Nucleus accumbens (tissue), 56 donors: ENCODE measurements around the gene DEFB131A.
"Not testable (repeated sequence)": the region's sequence is repeated elsewhere in the genome, so short reads cannot be mapped to it uniquely, and the experiment has no call there.

Experiments used
- DNase-seq, 56 donors: peaks; one replicate each; lab custom pipeline; 2025; lab: John Stamatoyannopoulos, UW

Gene DEFB131A

GRCh38 chr4:9444114-9444513, at the start of gene DEFB131A:
Gene DEFB131A (plus strand): TSS chr4:9444414. CDS start chr4:9444534, 120 bp downstream.
- not testable (repeated sequence) for DNase-seq

DNA sequence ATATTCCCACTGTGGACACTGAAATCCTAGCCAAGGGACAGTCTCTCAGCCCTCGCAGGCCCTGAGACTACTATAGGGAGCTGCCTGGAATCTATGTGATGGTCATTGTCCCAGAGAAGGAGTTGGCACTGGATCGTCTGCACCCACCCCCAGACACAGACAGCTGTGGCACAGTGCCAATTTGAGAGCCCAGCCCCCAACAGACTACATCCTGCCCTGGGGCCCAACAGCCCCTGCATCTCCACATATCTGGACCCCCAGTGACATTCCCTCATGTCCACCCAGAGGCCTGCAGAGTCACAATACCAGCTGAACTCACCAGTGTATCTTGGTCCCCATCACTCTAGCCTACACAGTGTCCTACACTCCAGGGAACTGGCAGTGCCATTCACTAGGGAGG, 38.4 kb upstream of the DEFB131A start:
- not testable (repeated sequence) for DNase-seq

- not testable (repeated sequence) for DNase-seq
Measured at GRCh38 chr4:9406491-9406890, 37.7 kb upstream of the DEFB131A start.

- no peak for DNase-seq
Measured at GRCh38 chr4:9409793-9410192, 34.4 kb upstream of the DEFB131A start.

- not testable (repeated sequence) for DNase-seq
Measured at GRCh38 chr4:9421884-9422455, 22.2 kb upstream of the DEFB131A start.

DNA sequence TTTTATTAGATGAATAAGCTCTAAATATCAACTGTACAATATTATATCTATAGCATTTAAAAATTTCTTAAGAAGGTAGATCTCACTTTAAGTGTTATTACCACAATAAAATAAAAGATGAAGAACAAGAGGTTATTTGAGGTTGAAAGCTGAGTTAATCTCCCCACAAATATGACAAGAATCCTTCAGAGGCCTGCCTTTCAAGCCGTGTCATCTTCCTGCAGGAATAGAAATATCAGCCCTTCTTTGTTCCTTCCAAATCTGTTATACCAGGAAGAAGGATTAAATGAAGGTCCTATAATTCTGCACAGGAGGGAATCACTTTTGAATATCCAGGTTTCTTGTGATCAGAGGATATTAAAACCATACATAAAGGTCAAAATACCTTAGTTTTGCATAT, 18.3 kb upstream of the DEFB131A start:
- DNase-seq: not testable (repeated sequence)

GRCh38 chr4:9430061-9430460, 14.2 kb upstream of the DEFB131A start:
- DNase-seq: not testable (repeated sequence)

DNA sequence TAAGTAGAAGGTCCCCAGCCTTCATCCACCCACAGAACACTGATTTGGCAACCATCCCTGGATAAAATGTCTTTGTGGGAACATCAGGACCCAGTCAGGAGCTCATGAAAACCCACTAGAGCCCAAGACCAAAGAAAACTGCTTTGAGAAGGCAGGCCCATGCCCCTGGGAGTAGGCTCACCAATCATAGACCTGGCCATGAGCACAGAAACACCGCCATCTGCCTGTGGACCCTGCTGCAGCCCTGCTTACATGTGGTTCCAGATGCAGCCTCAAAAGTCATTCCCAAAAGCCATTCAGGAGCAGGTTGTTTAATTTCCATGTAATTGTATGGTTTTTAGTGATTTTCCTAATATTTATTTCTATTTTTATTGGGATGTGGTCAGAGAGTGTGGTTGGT, 10.9 kb upstream of the DEFB131A start:
- DNase-seq: not testable (repeated sequence)

DNA sequence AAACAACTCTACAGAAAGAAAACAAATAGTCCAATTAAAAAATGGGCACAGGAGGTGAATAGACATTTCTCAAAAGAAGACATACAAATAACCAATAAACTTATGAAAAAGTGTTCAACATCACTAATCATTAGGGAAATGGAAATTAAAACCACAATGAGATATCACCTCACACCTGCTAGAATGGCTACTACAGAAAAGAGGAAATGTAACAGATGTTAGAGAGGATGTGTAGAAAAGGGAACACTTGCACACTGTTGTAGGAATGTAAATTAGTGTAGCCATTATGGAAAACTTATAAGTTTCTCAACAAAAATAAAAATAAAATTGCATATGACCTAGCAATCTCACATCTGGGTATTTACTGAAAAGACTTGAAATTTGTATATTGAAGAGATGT, 7.5 kb upstream of the DEFB131A start:
- not testable (repeated sequence) for DNase-seq

- not testable (repeated sequence) for DNase-seq
Measured at GRCh38 chr4:9442355-9442754, 1.9 kb upstream of the DEFB131A start.

DNA sequence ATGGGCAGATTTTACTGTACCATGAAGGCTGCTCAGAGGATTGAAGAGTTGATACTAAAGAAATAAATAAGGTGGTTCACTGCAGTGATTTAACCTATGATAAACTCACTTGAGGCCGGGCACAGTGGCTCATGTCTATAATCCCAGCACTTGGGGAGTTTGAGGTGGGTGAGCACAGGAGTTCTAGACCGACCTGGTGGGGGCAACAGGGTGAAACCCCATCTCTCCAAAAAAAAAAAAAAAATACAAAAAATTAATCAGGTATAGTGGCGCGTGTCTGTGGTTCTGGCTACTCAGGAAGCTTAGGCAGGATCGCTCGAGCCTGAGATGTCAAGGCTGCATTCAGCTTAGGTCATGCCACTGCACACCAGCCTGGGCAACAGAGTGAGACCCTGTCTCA, 467 bp downstream of the DEFB131A start:
- DNase-seq: not testable (repeated sequence)

- DNase-seq: not testable (repeated sequence)
Measured at GRCh38 chr4:9452251-9452650, 8.0 kb downstream of the DEFB131A start.

DNA sequence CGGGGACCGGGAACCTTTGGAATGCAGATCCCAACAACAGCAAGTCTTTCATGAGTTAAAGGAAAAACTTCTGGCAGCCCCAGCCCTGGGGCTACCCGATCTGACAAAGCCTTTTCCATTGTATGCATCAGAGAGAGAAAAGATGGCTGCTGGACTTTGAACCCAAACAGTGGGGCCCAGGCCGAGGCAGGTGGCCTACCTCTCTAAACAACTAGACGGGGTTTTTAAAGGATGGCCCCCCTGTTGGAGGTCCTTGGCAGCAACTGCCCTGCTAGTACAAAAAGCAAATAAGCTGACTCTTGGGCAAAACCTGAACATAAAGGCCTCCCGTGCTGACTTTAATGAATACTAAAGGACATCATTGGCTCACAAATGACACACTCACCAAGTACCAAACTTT, 10.1 kb downstream of the DEFB131A start:
- DNase-seq: not testable (repeated sequence)

GRCh38 chr4:9455046-9455445, 10.8 kb downstream of the DEFB131A start:
- not testable (repeated sequence) for DNase-seq

GRCh38 chr4:9479466-9479865, 35.3 kb downstream of the DEFB131A start:
- not testable (repeated sequence) for DNase-seq

DNA sequence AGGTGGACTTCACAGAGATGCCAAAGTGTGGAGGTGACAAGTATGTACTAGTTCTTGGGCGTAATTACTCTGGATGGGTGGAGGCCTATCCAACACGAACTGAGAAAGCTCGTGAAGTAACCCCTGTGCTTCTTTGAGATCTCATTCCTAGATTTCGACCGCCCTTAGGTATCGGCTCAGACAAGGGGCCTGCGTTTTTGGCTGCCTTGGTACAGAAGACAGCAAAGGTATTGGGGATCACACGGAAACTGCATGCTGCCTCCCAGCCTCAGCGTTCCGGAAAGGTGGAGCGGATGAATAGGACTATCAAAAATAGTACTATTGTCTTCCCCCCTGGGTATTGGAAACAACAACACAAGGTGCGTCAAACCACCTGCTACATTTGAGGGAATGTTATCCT, 35.9 kb downstream of the DEFB131A start:
- DNase-seq: not testable (repeated sequence)

DNA sequence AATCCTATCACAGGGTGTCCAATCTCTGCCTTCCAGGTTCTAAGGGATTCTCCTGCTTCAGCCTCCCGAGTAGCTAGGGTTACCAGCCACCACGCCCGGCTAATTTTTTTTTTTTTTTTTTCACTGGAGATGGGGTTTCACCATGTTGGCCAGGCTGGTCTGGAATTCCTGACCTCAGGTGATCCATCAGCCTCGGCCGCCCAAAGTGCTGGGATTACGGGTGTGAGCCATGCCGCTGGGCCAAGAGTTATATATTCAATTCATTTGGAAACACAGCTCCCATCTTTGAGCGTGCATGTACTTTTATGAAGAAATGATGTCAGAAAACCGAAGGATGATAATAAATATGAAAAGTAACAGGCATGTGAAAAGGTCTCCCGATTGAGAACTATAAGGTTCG, 38.7 kb downstream of the DEFB131A start:
- DNase-seq: not testable (repeated sequence)

DNA sequence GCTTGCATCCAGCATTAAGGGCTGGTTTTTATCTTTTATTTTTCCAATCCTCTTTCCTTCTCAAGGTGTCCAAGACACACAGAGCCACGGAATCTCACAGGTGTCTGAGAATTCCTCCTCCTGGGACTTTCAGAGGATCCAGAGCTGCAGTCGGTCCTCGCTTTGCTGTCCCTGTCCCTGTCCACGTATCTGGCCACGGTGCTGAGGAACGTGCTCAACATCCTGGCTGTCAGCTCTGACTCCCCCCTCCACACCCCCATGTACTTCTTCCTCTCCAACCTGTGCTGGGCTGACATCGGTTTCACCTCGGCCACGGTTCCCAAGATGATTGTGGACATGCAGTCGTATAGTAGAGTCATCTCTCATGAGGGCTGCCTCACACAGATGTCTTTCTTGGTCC, 39.5 kb downstream of the DEFB131A start:
- not testable (repeated sequence) for DNase-seq

- not testable (repeated sequence) for DNase-seq
Measured at GRCh38 chr4:9486880-9487279, 42.7 kb downstream of the DEFB131A start.

GRCh38 chr4:9488796-9489195, 44.6 kb downstream of the DEFB131A start:
- not testable (repeated sequence) for DNase-seq

GRCh38 chr4:9490496-9490895, 46.3 kb downstream of the DEFB131A start:
- DNase-seq: not testable (repeated sequence)

DNA sequence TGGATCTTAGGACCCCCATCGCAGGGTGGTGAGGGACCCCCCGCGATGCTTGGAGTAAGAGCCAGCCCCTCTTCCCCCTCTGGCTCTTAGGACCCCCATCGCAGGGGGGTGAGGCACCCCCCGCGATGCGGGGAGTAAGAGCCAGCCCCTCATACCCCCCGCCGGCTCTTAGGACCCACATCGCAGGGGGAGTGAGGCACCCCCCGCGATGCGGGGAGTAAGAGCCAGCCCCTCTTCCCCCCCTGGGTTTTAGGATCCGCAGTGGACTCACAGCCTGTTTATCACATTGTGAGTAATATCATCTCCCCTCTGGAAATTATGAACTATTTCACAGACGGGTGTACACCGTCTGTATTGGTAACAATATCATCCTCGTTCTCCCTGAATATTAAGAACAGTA, 46.8 kb downstream of the DEFB131A start:
- not testable (repeated sequence) for DNase-seq

- DNase-seq: not testable (repeated sequence)
Measured at GRCh38 chr4:9493589-9493988, 49.4 kb downstream of the DEFB131A start.
